Activated CD4-positive, alpha-beta T cell treated with anti-CD3 and anti-CD28 coated beads, Interleukin-2, amount 50 U/mL, for 16 hours (primary cell): ENCODE results near the gene STXBP3.
"Not testable (repeated sequence)": the region's sequence is repeated elsewhere in the genome, so short reads cannot be mapped to it uniquely, and the experiment has no call there.

Experiments used
- DNase-seq: peaks from one replicate; pipeline ENCODE4 v3.0.0-alpha.2; 2020

Gene STXBP3

GRCh38 chr1:108746382-108747170 lies at the start of gene STXBP3:
STXBP3 (plus strand) TSS chr1:108746674; CDS start chr1:108746738, 64 bp downstream.
- DNase-seq = peak; percentile 100

- DNase-seq = no peak
These were observed 46.8 kb upstream of the STXBP3 start for GRCh38 chr1:108699375-108700332.

GRCh38 chr1:108701176-108701849 lies 45.2 kb upstream of the STXBP3 start:
- no peak for DNase-seq

- not testable (repeated sequence) for DNase-seq
These were observed 44.4 kb upstream of the STXBP3 start for GRCh38 chr1:108702109-108702508.

- DNase-seq = peak; percentile 81
These were observed 42.5 kb upstream of the STXBP3 start for GRCh38 chr1:108703939-108704338.

GRCh38 chr1:108704496-108704895 lies 42.0 kb upstream of the STXBP3 start:
- no peak for DNase-seq

GRCh38 chr1:108706643-108707042 lies 39.8 kb upstream of the STXBP3 start:
- no peak for DNase-seq

- peak; percentile 59 for DNase-seq
These were observed 37.5 kb upstream of the STXBP3 start for GRCh38 chr1:108708691-108709660.

- no peak for DNase-seq
These were observed 33.8 kb upstream of the STXBP3 start, which contains the start of gene FNDC7 for GRCh38 chr1:108712606-108713150. FNDC7 (plus strand) TSS chr1:108712908; CDS start chr1:108712934, 26 bp downstream.

GRCh38 chr1:108715932-108716331 lies 30.5 kb upstream of the STXBP3 start:
- DNase-seq = no peak

- no peak for DNase-seq
These were observed 29.8 kb upstream of the STXBP3 start for GRCh38 chr1:108716437-108717230.

- DNase-seq = no peak
These were observed 28.6 kb upstream of the STXBP3 start for GRCh38 chr1:108717774-108718316.

GRCh38 chr1:108718927-108719655 lies 27.4 kb upstream of the STXBP3 start:
- no peak for DNase-seq

- no peak for DNase-seq
These were observed 26.6 kb upstream of the STXBP3 start for GRCh38 chr1:108719656-108720435.

- no peak for DNase-seq
These were observed 24.2 kb upstream of the STXBP3 start for GRCh38 chr1:108722292-108722691.

- no peak for DNase-seq
These were observed 20.6 kb upstream of the STXBP3 start for GRCh38 chr1:108725906-108726305.

GRCh38 chr1:108728327-108728923 lies 18.0 kb upstream of the STXBP3 start:
- no peak for DNase-seq

- DNase-seq = no peak
These were observed 17.0 kb upstream of the STXBP3 start for GRCh38 chr1:108729481-108729880.
